GM18868 (cell line): ENCODE data around the gene TEDC2.
"Not testable (repeated sequence)": the region's sequence is repeated elsewhere in the genome, so short reads cannot be mapped to it uniquely, and the experiment has no call there.

Source experiments
- ATAC-seq: cut with Tn5 transposase; IDR thresholded peaks from one replicate; pipeline ENCODE4 v1.9.1; 2021; ENCODE audit warnings: mild to moderate bottlenecking, moderate library complexity; ENCODE audit not compliant: unreplicated experiment

Gene TEDC2

GRCh38 chr16:2437032-2437790 lies 22.7 kb upstream of the TEDC2 start:
- no peak for ATAC-seq

DNA sequence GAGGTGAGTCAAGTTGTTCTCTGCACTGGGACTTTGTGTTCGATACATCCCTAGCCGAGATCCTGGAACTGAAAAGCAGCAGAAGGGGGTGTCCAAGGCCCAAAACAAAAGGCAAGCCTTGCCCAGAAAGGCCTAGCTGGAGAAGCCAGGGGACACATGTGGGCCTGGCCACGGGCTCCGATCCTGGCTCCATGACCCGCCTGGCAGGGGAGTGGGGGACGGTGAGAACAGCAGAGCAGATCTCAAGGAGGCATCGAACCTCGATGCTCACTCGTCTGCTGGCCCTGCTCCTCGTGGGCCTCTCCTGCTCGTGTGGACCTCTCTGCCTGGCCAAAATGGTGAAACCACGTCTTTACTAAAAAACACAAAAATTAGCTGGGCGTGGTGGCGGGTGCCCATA lies 21.8 kb upstream of the TEDC2 start:
- no peak for ATAC-seq

- ATAC-seq = no peak
Observed at GRCh38 chr16:2439598-2439997, 20.3 kb upstream of the TEDC2 start.

GRCh38 chr16:2441143-2441804 lies 18.6 kb upstream of the TEDC2 start:
- ATAC-seq = not testable (repeated sequence)

GRCh38 chr16:2443555-2443954 lies 16.4 kb upstream of the TEDC2 start:
- ATAC-seq = no peak

GRCh38 chr16:2447920-2448583 lies 11.9 kb upstream of the TEDC2 start:
- ATAC-seq = no peak

DNA sequence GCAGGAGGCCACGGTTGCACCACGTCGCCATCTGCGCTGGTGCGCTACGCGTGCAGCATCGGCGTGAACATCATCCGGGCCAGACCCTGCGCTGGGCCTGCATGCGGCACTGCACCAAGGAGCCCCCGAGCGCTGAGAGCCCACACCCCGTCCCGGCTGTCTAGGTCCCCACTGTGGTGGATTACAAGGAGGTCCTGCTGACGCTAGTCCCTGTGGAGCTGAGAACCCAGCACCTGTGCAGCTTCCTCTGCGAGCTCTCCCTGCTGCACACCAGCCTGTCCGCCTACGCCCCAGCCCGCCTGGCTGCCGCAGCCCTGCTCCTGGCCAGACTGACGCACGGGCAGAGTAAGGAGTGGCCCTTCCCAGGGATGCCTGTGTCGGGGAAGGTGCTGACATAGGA lies 10.8 kb upstream of the TEDC2 start:
- ATAC-seq = no peak

DNA sequence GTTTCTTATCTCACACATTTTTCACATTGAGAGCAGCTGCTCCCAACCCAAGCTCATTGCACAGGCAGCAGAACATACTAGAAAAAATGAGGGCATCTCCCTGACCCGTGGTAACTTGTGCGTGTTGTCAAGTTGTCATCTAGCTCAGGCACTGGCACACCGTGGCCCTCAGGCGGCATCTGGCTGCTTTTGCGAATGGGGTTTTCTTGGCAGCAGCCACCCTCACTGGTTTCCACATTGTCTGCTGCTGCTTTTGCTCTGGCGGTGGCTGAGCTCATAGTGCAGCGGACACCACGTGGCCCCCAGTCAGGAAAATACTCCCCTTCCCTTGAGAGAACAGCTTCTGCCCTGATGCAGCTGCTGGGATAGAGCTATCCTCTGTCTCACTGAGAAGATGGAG lies 9.4 kb upstream of the TEDC2 start:
- ATAC-seq = no peak

GRCh38 chr16:2450975-2451381 lies 8.9 kb upstream of the TEDC2 start:
- no peak for ATAC-seq

DNA sequence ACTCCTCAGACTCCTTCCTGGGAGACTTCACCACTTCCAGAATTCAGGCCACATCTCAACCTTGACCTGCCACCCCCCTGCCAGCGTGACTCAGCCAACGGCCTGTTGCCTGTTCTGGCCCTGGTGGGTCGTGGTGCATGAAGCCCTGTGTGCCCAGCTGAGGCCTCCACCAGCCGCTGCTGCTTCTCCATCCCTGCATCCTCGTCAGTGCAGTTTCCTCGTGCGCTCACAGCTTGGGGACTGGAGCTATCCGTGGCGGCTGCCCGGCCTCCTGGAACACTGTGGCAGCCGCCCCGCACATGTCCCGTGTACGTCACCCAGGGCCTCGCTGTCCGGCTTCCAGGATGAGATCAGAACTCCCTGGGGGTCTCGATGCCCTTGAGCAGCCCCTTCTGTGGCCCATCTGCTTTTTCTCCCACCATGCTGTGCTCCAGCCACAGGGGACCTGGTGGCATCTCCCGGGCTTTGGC lies 8.0 kb upstream of the TEDC2 start:
- no peak for ATAC-seq

DNA sequence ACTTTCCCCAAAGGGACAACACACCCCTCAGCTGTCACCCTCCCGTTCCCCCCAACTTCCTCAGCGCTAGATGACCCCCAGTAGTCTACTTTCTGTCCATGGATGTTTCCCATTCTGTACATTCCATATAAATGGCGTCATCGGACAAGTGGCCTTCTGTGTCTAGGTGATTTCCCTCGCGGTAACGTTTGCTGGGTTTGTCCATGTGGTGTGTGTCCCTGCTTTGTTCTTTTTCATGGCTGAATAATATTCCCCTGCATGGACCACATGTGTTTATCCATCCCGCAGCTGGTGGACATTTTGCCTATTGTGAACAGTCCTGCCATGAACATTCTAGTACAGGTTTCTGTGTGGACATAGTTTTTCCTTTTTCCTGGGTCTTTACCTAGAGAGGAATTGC lies 7.3 kb upstream of the TEDC2 start:
- ATAC-seq = no peak

- no peak for ATAC-seq
Observed at GRCh38 chr16:2455081-2455845, 4.6 kb upstream of the TEDC2 start.

- ATAC-seq = no peak
Observed at GRCh38 chr16:2456551-2457153, 3.3 kb upstream of the TEDC2 start.

GRCh38 chr16:2457267-2457666 lies 2.6 kb upstream of the TEDC2 start:
- no peak for ATAC-seq

DNA sequence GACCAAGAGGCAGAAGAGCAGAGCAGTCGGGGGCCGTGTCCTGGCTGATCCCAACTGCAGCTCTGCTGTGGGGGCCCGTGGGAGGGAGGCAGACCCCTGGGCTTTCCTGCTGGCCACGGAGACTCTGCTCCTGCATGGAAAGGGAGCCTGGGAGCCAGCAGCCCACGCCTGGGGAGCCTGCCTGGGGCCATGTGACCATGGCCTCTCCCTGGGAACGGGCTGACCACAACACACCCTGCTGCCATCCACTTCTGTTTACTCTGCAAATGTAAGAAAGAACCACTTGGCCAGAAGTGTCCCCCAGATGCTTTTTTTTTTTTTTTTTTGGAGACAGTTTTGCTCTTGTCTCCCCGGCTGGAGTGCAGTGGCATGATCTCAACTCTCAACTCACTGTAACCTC lies 2.0 kb upstream of the TEDC2 start:
- no peak for ATAC-seq

DNA sequence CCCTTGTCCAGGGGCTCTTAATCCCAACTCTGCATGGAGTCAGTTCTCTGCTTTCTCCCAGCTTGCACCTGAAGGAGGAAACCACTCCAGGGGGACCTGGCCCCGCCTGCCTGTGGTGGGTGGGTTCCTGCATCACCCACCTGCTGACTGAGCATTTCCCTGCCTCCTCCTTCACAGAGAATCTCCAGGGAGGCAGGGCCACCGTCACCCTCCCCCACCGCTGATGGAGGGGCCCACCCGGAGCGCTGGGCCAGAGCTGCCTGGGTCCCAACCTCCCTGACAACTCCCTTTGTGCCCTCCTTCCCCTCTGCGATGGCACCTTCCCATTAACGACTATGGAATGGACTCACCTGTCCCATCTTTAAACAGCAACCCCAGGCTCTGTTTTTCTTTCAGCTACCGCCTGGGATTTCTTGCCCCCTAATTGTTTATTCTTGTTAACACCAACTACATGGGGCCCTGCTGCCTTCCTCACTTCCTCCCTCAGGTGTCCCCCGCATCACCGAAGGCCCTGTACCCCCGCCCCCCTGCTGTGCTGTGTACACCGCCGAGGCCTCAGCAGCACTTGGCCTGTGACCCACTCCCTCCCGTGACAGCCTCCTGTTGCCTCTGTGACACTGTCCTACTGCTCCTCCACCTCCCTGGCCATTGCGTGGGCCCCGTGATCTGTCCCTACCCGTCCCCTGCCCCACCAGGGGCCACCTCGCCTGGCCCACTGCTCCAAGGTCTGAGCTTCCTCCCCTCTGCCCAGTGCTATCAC lies 842 bp upstream of the TEDC2 start:
- ATAC-seq = no peak

GRCh38 chr16:2460391-2460713 lies 443 bp downstream of the TEDC2 start:
- ATAC-seq = no peak

GRCh38 chr16:2460916-2461315 lies 1.0 kb downstream of the TEDC2 start:
- no peak for ATAC-seq

DNA sequence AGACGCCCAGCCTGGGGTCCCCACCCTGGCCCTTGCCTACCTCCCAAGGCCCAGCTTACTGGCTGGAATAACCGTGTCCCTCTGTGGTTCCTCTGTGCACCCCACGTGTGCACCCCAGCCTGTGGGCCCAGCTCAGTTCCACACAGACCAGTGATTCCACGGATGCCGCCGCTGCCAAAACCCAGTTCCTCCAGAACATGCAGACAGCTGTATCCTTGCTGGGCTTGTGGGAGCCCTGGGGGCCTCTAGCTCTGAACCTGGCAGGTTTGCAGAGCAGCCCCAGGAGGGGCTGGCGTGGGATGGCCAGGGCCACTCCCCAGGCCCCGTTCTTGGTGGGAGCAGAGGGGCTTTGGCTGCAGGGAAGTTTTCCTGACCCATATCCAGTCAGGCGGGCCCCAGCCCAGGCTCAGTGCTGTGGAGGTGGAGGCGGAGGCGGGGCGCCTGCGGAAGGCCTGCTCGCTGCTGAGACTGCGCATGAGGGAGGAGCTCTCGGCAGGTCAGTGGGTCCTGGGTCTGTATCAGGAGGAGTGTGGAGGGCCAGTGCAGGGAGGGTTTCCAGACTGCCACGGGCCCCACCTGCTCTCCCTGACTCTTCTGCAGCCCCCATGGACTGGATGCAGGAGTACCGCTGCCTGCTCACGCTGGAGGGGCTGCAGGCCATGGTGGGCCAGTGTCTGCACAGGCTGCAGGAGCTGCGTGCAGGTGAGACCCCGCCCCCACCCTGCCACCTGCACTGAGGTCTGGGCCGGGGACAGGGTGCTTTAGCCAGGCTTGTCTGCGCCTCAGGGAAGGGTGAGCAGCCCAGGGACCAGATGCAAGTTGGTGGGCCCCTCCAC lies 2.3 kb downstream of the TEDC2 start:
- no peak for ATAC-seq
